MV-4-11 (cell line): ENCODE measurements around the gene CDHR2.
A peak's percentile ranks its signal among the peaks of the same experiment; 100 is the strongest.
"Not testable (repeated sequence)": the region's sequence is repeated elsewhere in the genome, so short reads cannot be mapped to it uniquely, and the experiment has no call there.

ENCODE experiments used
- DNase-seq: peaks from one replicate; lab custom pipeline; 2025; lab: John Stamatoyannopoulos, UW

The CDHR2 gene

GRCh38 chr5:176596689-176597416 lies 47.7 kb downstream of the CDHR2 start:
- DNase-seq, result no peak

- no peak for DNase-seq
These were observed 48.6 kb downstream of the CDHR2 start for GRCh38 chr5:176597417-176598389.

GRCh38 chr5:176599749-176600430 lies 50.7 kb downstream of the CDHR2 start:
- DNase-seq, result not testable (repeated sequence)

GRCh38 chr5:176601901-176602482 lies 52.9 kb downstream of the CDHR2 start:
- no peak for DNase-seq

GRCh38 chr5:176603091-176603490 lies 53.9 kb downstream of the CDHR2 start:
- no peak for DNase-seq

GRCh38 chr5:176606032-176606431 lies 56.9 kb downstream of the CDHR2 start:
- no peak for DNase-seq

GRCh38 chr5:176606875-176607274 lies 57.7 kb downstream of the CDHR2 start:
- no peak for DNase-seq

GRCh38 chr5:176608142-176608705 lies 59.1 kb downstream of the CDHR2 start:
- no peak for DNase-seq

GRCh38 chr5:176608937-176609723 lies 60.0 kb downstream of the CDHR2 start:
- peak; percentile 6 for DNase-seq

GRCh38 chr5:176609724-176610434 lies 60.7 kb downstream of the CDHR2 start, which contains the start of gene GPRIN1:
TSS of gene GPRIN1 (minus strand) at chr5:176610156. CDS start at chr5:176599834, 10,322 bp downstream.
- peak; percentile 32 for DNase-seq

GRCh38 chr5:176610435-176610773 lies 61.3 kb downstream of the CDHR2 start:
- DNase-seq, result no peak

GRCh38 chr5:176611435-176611834 lies 62.3 kb downstream of the CDHR2 start:
- peak; percentile 72 for DNase-seq

- DNase-seq, result no peak
These were observed 62.9 kb downstream of the CDHR2 start for GRCh38 chr5:176612008-176612407.

GRCh38 chr5:176612855-176613254 lies 63.7 kb downstream of the CDHR2 start:
- no peak for DNase-seq

- DNase-seq, result peak; percentile 44
These were observed 65.8 kb downstream of the CDHR2 start for GRCh38 chr5:176614805-176615478.

- DNase-seq, result no peak
These were observed 67.4 kb downstream of the CDHR2 start for GRCh38 chr5:176616511-176616910.

GRCh38 chr5:176618783-176619182 lies 69.6 kb downstream of the CDHR2 start:
- DNase-seq, result no peak

GRCh38 chr5:176619203-176619568 lies 70.0 kb downstream of the CDHR2 start:
- DNase-seq, result peak; percentile 26

- no peak for DNase-seq
These were observed 70.6 kb downstream of the CDHR2 start for GRCh38 chr5:176619569-176620332.
